Pancreas (tissue), 10 donors: ENCODE results near the gene IQSEC1. TPM values are rescaled to one million over a fixed set of nuclear protein-coding genes. Genes with fewer than 3 reads are reported as not detected.

Experiments used
- ATAC-seq, 4 donors: fragments of 200-7000 bp; cut with Tn5 transposase; one replicate each; pipeline versions ENCODE4 v1.8.0 to v1.9.1; 2020; ENCODE audit warnings: mild to moderate bottlenecking in 4 of 4, moderate library complexity in 4 of 4
- DNase-seq, 6 donors: peaks; one replicate each; pipeline ENCODE4 v3.0.0-alpha.2; 2020
- FAIRE-seq: peaks from 2 replicates; lab custom pipeline; 2012; peaks lifted over from hg19 to GRCh38; lab: Jason Lieb, UNC
- H3K27ac ChIP-seq, 4 donors: fragments of 200-600 bp; sonication (generic); 1 replicate in 3 of 4; 2 replicates in 1 of 4; pipeline versions ENCODE4 v1.5.0 to v1.8.0; 2020
- H3K27me3 ChIP-seq, 4 donors: fragments of 200-600 bp; one replicate each; pipeline ENCODE4 v1.8.0; 2021
- H3K36me3 ChIP-seq, 3 donors: fragments of 200-600 bp; sonication (generic) in 1 of 3; one replicate each; pipeline versions ENCODE4 v1.5.0 to v1.8.0; 2020 to 2021
- H3K4me1 ChIP-seq, 3 donors: fragments of 200-600 bp; one replicate each; pipeline ENCODE4 v1.8.0; 2021
- H3K4me3 ChIP-seq, 4 donors: fragments of 200-600 bp; sonication (generic) in 2 of 4; one replicate each; pipeline versions ENCODE4 v1.5.0 to v1.8.0; 2020 to 2021
- H3K9me3 ChIP-seq, 4 donors: fragments of 200-600 bp; one replicate each; pipeline ENCODE4 v1.8.0; 2021
- WGBS, 2 donors: extraction: QIAGEN DNeasy Blood & Tissue Kit; methylation state at CpG; one replicate each; pipeline ENCODE4 v1.1.7; 2013; 5-methylcytosine and 5-hydroxymethylcytosine counted together
- intact Hi-C, 3 donors: fragments of 100-400 bp; cut with DNase I; formaldehyde crosslinking; loops; one replicate each; pipeline versions ENCODE4 v1.11.1 to v1.14.2; 2022
- polyA plus RNA-seq, 2 donors: library from polyadenylated mRNA; stranded (reverse); fragments of 200-250 nt; gene quantifications; one replicate each; pipeline ENCODE4 v1.2.3, GENCODE V29; 2013
- total RNA-seq, 6 donors: library from RNA; stranded (reverse); fragmentation: NEBNext Ultra II Directional in 4 of 6; extraction: Animal tissue kit (Norgen Biotek cat#: 25700) in 4 of 6; gene quantifications; one replicate each; pipeline versions ENCODE4 v1.2.1 to v1.2.4, GENCODE V29; 2021 to 2023
- TF ChIP-seq, protein P1 (sequence below), 4 donors: fragments of 200-600 bp; sonication (generic) in 3 of 4; IDR thresholded peaks; one replicate each; pipeline versions ENCODE4 v1.5.0 to v1.8.0; 2021; ENCODE audit warnings: antibody characterized with exemption in 4 of 4
- donor health status: healthy with polysubstance abuse.
- donor health status: DM: no; HTN: no; CAD: no; lungs with moderate emphysema.
- donor health status: DM: no; HTN: no; CAD: no.
- donor health status: control.
- donor health status: control.
- donor health status: Bipolar disorder and iron deficiency.
- donor health status: DM: yes; HTN: yes; CAD: no.
- donor health status: DM: no; HTN: no; CAD: no.
- donor health status: DM: no; HTN: no; CAD: no.
- donor health status: DM: yes; HTN: yes; CAD: no.

IQSEC1 gene
- total and polyA plus RNA-seq, 8 donors = 15.0 to 27.9 (median 23.1) TPM

DNA sequence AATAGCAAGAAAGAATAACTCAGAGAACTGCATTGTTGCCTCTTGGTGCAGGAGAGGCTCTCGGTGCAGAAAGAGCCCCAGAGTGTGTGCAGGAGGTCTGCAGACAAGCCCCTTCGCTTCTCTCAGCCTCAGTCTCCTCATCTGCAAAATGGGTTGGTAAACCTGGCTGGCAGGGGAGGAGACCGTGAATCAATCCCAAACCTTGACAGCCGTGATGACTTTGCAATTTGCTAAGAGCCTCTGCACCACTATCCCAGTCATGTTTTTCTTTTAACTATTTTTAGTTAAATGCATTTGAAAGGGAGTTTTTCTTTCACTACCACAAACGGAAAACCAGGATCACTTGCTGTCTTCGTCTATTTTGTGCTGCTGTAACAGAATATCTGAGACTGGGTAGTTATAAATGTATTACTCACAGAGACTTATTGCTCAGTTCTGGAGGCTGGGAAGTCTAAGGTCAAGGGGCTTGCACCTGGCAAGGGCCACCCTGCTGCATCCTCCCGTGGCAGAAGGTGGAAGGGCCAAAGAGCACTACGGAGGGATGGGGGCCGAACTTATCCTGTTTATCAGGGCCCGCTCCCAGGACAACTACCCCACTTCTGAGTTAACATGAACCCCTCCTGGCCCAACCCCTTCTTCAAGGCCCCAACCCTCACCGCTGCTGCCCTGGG lies 14.2 kb upstream of the IQSEC1 start:
- WGBS, 2 donors = 78 to 83% methylated on average over 11 of the region's 11 CpGs
- Histone ChIP-seq H3K4me1 (peaks cover 0 to 1% (median 0%) of the 10 kb centered on the region in 3 donors), H3K27me3 (no peaks in the 10 kb centered on the region), H3K27ac (no peak overlapping the region), H3K36me3 (no peaks in the 10 kb centered on the region), H3K9me3 (no peaks in the 10 kb centered on the region), H3K4me3 (no peak overlapping the region)
- TF ChIP-seq, protein P1, sequence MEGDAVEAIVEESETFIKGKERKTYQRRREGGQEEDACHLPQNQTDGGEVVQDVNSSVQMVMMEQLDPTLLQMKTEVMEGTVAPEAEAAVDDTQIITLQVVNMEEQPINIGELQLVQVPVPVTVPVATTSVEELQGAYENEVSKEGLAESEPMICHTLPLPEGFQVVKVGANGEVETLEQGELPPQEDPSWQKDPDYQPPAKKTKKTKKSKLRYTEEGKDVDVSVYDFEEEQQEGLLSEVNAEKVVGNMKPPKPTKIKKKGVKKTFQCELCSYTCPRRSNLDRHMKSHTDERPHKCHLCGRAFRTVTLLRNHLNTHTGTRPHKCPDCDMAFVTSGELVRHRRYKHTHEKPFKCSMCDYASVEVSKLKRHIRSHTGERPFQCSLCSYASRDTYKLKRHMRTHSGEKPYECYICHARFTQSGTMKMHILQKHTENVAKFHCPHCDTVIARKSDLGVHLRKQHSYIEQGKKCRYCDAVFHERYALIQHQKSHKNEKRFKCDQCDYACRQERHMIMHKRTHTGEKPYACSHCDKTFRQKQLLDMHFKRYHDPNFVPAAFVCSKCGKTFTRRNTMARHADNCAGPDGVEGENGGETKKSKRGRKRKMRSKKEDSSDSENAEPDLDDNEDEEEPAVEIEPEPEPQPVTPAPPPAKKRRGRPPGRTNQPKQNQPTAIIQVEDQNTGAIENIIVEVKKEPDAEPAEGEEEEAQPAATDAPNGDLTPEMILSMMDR (IDR thresholded peaks at IDR 0.05) = no peak
- intact Hi-C loops = no loop called here
- ATAC-seq = no peak
- no peak for FAIRE-seq
- no peak for DNase-seq

DNA sequence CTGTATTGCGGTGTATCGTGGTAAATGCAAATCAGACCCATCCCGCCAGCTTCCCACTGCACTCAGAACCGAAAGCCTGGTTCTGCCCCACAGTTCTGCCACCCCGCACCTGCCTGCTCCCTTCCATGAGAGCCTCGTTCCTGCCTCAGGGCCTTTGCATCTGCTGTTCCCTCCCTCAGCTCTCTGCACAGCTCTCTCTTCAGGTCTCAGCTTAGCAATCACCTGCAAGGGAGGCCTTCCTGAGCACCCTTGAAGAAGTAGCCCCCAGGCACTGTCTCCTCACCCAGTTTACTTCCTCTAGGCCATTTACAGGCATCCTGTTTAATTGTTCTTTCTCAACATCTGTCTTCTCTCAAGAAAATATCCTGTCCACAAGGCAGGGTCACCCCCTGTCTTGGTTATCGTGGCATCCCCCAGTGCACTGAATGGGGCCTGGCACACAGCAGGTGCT lies 13.3 kb upstream of the IQSEC1 start:
- no peak for FAIRE-seq
- H3K36me3 ChIP-seq = no peaks in the 10 kb centered on the region
- H3K9me3 ChIP-seq = no peaks in the 10 kb centered on the region
- H3K4me1 ChIP-seq = no peaks in the 10 kb centered on the region
- no peak overlapping the region for H3K27ac ChIP-seq
- TF ChIP-seq, protein P1 (IDR thresholded peaks at IDR 0.05) = no peak
- no peak for ATAC-seq
- H3K27me3 ChIP-seq = no peaks in the 10 kb centered on the region
- DNase-seq = no peak
- 91 to 94% methylated on average over 7 of the region's 7 CpGs for WGBS, 2 donors
- intact Hi-C loops = no loop called here
- H3K4me3 ChIP-seq = no peak overlapping the region

DNA sequence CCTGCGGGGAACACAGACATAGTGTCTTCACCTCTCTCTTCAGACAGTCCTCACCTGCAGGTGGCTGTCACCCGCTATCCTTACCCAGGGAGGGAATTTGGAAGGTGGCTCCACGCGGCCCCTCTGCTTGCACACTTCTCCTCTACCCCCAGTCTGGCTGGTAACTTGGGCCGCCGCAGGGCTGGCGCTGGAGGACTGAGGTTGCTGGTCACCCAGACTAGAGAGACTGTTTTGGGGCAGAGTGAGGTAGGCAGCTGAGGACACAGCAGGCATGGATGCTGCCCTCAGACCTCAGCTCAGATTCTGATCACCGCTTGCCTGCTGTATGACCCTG lies 12.6 kb upstream of the IQSEC1 start:
- DNase-seq (no peak), ATAC-seq (no peak), FAIRE-seq (no peak)
- Histone ChIP-seq H3K27me3 (no peaks in the 10 kb centered on the region), H3K9me3 (no peaks in the 10 kb centered on the region), H3K4me3 (no peak overlapping the region), H3K36me3 (no peaks in the 10 kb centered on the region), H3K27ac (no peak overlapping the region), H3K4me1 (no peaks in the 10 kb centered on the region)
- WGBS, 2 donors = 90 to 94% methylated on average over 8 of the region's 8 CpGs
- TF ChIP-seq, protein P1 (IDR thresholded peaks at IDR 0.05) = no peak
- intact Hi-C loops = no loop called here

DNA sequence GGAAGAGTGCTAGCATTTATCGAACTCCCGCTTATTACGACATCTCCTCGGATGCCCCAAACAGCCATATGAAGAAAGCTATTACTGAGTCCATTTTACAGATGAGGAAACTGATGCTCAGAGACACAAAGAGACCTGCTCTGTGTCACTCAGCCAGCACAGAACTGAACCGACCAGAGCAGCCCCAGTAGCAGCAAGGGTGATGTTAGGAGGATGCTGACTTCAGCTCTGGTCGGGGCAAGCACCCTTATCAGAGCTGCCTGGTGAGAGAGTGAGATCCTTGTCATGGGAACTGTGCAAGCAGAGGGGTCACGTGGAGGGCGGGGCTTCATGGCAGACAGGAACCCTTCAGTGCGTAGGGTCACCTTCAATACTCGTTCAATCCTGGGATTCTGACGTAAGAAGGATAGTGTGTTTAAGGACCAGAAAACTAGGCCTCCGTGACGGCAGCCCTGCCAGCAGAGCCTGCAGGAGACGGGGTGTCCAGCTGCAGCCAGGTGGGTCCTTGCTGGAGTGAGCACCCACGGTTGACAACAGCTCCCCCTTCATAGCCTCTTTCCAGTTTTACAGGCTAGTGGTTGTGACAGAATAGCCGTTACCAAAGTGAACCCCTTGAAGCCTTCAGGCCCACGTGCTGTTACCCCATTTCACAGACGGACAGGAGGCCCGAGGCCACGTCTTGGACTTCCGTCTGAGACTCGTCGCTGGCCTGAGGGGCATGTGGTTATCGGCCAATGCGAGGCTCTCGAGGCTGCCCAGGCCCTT lies 12.0 kb upstream of the IQSEC1 start:
- H3K4me3 ChIP-seq = no peak overlapping the region
- intact Hi-C loops = no loop called here
- TF ChIP-seq, protein P1 (IDR thresholded peaks at IDR 0.05) = no peak
- no peaks in the 10 kb centered on the region for H3K27me3 ChIP-seq
- no peak overlapping the region for H3K27ac ChIP-seq
- no peak for ATAC-seq
- WGBS, 2 donors = 90 to 92% methylated on average over 26 of the region's 26 CpGs
- H3K4me1 ChIP-seq = no peaks in the 10 kb centered on the region
- H3K9me3 ChIP-seq = no peaks in the 10 kb centered on the region
- no peak for DNase-seq
- FAIRE-seq = no peak
- H3K36me3 ChIP-seq = no peaks in the 10 kb centered on the region

DNA sequence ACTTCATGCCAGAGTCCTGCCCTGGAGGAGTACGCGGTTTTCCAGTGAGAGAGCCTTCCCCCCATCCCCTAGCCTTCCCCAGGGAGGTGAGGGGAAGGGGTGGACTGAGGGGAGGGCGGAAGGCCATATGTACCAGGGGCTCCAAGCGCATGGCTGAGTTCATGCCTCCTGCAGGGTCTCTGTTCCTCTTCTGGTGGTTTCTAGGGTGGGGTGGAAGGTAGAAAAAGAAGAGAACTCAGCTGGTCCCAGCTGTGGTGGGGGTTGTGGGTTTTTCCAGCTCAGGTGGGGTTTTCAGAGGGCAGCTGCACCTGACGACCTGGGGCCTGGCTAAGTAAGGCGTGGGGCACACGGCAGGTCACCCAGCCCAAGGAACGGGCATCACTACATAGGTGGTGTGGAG lies 10.7 kb upstream of the IQSEC1 start:
- FAIRE-seq (no peak), DNase-seq (no peak), ATAC-seq (no peak)
- Histone ChIP-seq H3K27me3 (no peaks in the 10 kb centered on the region), H3K36me3 (no peaks in the 10 kb centered on the region), H3K4me3 (no peak overlapping the region), H3K27ac (no peak overlapping the region), H3K4me1 (no peaks in the 10 kb centered on the region), H3K9me3 (no peaks in the 10 kb centered on the region)
- intact Hi-C loops = no loop called here
- 90% methylated on average over 8 of the region's 8 CpGs for WGBS, 2 donors
- TF ChIP-seq, protein P1 (IDR thresholded peaks at IDR 0.05) = no peak
